Smooth muscle cell of the brain vasculature (primary cell): ENCODE data around the gene C17orf58.
"Not testable (repeated sequence)": the region's sequence is repeated elsewhere in the genome, so short reads cannot be mapped to it uniquely, and the experiment has no call there.

Experiments
- DNase-seq: peaks from one replicate; pipeline ENCODE4 v3.0.0-alpha.2; 2012; ENCODE audit warnings: low read depth, low spot score

The C17orf58 gene

DNA sequence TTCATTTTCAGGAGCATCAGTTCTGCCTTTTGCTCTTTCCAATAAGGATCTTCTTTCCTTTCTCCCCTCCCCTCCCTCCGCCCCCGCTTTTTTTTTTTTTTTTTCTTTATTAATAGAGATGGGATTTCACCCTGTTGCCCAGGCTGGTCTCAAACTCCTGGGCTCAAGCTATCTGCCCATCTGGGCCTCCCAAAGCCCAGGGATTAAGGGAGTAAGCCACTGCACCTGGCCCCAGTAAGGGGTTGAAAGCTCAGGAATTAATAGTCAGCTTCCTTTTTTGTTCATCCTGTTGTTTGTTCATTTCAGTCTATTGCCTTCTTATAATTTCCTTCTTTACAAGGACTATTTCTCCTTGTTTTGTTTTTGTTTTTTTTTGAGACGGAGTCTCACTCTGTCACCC is 7.9 kb upstream of the C17orf58 start:
- DNase-seq, result no peak

DNA sequence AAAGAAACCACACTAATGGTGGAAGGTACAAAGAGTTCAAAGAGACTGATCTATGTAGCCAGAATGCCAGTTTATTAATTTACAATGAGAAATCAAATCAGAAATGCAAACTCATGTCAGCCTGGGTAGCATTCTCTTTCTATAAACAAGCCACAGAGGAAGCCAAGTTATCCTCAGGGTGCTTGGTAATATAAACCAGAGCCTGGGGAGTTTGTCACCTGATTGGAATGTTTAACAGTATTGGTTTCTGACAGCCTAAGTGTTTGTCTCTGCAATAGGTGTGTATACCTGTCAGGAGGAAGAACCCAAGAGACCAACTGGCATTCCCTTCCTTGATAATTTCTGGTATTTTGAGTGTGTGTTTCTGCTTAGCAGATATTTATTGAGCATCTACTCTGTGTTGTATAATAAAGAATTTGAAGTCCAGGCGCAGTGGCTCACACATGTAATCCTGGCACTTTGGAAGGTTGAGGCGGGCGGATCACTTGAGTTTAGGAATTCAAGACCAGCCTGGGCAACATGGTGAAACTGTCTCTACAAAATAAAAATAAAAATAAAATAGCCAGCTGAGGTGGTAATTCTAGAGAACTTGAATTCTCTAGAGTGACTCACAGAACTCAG is 3.1 kb upstream of the C17orf58 start:
- no peak for DNase-seq

DNA sequence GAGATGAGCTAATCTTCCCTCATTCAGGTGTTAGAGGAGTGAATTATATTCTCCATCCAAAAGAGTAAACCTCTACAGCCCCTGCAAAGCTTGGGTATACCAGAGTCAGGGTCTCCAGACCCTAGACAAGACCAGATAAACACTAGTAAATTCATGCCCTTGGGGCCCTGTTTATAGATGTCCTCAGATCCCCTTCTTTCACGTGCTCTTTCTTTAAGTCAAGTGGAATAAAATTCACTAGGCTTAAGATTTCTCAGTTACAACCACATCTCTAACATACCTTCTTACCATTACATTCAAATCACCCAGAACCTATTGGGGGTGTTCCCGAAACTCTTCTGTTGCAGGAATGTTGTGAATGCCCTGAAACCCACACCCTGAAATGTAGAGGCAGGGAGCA is 2.2 kb upstream of the C17orf58 start:
- DNase-seq, result no peak

DNA sequence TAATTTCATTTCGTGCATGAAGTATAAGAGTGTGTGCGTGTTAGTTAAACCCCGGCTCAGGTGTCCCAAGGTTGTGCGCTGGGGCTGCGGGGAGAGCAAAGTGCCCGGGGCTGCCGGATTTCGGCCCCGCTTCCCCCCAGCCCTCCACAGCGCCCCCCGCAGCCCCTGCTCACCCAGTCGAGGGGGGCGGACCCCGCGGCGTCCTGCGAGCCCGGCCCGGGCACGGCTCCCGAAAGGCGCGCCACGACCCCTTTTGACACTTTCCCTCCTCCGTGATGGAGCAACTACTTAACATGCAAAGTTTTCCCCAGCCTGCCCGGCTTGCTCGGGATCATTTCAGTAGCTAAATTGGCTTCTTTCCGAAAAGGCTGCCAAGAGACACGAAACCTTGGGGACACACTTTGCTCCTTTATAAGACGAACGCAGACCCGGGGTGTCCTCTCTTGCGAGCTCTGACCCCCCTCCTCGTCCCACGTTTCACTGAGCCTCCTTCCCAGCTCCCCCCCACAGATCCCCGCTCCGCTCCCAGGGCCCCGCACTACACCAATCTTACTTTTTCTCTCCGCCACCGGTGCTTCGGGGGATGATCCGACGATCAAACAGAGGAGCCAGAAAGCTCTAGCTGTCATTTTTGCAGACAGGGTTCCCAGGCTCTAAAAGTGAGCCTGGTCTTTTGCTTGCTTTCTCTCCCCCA is 552 bp downstream of the C17orf58 start:
- no peak for DNase-seq

DNA sequence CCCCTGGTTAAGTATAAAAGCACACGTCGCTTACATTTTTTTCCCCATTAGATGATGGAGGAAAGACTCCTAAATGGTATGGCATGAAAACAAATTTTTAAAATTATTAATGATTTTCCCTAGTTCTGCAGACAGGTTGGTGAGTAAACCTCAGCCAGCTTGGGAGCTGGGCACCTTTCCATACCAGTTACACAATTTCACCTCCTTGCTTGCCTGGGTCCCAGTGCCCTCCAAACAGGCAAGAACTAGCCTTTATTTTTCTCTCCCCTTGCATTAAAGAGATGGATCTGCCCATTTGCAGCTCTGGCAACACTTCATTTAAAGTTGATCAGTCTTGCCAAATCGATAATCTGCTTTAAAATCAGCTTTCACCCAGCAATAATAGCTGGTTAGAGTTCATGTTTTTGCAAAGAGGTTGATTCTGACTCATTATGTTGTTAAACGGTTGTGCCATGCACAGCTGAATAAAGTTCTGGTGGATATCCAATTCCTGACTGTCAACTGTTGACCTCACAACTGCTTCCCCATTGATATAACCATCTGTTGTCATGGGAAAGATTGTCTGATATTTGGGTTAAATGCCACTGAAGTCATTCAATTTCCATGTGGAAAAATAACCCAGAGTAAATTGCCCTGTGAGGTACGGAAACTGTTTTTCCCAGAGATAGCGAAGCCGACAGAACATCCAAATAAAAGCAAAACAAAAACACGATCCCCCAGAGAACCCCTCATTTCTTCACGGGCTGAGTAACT is 1.3 kb downstream of the C17orf58 start:
- DNase-seq, result peak; percentile 61

DNA sequence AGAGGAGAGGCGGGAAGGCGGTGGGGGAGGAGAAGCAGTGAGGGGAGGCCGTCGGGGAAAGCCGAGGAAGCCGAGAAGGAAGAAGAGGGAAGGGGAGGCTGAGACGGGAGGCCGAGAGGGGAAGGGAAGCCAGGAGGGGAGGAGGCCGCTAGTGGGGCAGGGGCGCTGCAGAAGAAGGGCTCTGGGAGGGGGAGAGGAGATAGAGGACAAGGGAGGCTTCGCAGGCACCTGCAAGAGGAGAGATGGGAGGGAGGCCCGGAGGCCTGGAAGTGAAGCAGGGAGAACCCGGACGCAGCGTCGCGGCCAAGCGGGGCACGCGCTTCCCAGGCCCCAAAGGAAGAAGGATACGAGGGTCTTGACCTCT is 2.3 kb downstream of the C17orf58 start:
- no peak for DNase-seq

DNA sequence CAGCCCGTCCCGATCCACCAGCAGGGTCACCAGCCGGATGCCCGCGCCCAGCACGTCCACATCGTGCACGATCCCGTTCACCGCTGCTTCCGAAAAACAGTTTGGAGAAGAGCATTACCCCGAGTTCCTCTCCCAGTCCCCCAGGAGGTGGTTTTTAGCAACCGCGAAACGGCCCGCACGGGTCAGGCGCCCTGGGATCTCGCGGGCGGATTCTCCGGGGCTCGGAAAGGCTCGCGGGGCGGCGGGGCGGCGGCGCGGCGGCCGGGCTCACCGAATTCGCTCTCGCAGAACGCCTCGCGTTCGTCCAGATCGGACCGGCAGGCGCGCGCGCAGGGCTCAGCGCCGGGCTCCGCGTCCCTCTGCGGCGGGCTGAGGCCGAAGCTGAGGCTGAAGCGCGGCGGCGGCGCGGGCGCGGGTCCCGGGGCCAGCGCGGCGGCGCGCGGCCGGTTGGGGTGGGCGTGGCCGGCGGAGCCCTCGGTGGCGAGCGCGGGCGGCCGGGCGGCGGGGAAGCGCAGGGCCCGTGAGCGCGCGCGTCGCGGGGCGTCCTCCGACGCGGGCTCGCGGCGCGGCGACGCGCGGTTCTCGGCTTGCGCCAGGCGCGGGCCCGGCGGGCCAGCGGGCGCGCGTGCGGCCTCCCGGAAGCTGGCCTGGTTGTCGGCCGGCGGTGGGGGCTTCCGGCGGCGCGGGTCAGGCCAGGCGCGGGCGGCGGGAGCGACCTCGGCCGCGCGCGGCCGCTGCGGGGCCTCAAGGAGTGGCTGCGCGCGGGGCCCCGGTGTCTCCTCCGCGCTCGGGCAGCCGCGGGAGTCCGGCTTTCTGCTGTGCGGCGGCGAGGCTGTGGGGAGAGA is 2.9 kb downstream of the C17orf58 start:
- peak; percentile 47 for DNase-seq

DNA sequence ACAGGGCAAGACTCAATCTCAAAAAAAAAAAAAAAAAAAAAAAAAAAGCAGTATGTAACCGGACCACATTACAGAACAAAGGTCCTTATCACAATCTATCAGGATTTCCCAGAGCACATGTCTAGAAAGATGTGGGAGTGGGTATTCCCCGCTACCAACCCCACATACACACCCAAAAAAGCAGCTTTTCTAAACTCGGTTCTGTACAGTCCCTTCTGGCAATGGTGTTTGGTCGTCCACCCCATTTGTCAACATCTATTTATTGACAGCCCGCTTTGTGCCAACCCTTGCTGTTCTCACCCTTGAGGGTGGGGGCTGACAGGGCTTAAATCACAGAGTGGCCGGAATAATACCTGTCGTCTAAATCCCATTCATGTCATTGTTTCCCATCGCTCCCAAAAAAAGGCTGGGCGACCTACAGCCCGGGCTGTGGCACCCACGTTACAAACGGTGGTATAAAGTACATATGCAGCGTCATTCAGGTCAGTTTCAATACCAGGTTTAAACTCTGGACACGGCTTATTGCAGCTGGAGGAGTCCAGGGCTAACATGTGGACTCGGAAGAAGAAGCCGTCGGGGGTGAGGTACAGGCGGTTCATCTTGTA is 3.6 kb downstream of the C17orf58 start:
- no peak for DNase-seq

DNA sequence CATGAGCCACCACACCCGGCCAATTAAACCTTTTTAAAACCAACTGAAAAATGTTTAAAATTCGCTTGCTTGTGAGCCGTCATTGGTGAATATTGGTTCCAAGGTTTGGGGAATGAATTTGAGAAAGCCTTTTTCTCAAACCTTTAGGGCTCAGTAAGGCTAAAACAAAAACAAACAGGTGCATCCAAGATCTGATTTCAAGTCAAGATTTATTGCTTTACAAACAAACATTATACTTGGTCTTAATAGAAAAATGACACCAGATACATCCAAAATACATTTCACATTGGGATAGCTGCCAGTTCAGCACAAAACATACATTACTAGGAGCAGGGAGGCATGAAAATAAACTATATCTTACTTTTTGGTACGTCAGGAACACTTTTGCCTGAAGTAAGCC is 5.4 kb downstream of the C17orf58 start:
- DNase-seq, result no peak

DNA sequence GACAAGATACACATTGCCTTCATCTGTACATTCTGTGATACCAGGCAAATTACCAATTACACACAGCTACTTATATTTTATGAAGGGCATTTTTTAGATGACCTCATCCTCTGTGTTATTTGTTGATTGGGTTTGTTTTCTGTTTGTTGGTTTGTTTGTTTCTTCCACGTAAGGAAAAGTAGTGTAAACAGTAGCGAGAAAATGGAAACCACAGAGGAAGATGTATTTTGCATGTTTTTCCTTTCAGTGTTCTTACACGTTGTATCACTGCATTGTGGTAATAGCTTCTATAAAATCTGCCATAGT is 12.9 kb downstream of the C17orf58 start:
- DNase-seq, result no peak

DNA sequence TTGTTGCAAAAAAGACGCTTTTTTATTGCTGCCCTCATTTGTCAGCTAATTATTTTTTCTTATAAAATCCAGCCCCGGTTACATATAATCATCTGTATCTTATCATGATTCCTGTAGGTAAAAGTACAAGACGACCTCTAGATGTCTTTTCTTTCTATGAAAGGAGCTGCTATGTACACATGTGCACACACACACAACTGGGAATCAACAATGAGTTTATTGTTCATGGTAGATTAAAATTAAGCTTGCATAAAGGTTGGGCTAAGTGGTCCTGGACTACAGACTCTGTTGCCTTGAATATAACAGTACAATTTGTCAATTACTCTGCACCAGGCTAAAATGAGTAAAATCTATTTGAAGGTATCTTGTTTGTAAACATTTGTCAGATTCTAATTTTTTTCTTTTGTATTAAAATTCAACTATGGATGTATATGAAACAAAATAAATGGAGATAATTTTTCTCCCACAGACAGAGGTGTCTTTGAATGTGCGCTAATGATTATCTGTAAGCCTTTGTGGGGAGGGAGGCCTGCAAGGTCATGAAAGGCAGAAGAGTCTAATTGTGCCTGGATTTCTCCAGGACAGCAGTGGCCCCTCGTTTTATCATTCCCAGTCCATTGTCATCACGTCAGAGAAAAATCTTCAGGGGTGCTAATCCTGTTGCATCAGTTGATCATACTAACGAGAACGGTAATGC is 13.4 kb downstream of the C17orf58 start:
- no peak for DNase-seq

DNA sequence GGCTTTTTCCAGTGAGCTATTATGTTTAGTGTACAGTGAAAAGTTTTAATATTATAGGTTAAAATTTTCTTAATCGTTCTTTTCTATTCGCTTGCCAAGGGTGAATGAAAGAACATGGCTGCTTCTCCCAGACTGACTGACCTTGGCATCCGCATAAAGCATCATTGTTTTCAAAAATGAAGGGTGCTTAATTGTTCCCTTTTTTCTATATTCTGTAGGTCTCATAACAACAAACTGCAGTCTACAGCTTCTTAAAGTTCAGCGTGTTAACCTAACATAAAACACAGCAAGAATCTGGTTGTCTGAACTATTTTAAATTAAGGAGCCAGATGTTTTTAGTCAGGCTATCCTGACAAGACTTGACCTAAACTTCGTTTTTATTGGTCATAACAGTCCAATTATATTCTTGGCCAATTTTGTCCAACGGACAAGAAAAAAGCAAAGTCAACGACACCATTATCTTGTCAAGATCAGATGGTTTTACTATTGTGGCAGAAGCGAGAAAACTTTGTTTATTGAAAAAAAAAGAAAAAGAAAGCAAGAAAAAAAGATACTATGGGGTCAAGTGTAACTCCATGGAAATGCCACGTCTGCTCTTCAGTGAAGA is 14.1 kb downstream of the C17orf58 start:
- no peak for DNase-seq

DNA sequence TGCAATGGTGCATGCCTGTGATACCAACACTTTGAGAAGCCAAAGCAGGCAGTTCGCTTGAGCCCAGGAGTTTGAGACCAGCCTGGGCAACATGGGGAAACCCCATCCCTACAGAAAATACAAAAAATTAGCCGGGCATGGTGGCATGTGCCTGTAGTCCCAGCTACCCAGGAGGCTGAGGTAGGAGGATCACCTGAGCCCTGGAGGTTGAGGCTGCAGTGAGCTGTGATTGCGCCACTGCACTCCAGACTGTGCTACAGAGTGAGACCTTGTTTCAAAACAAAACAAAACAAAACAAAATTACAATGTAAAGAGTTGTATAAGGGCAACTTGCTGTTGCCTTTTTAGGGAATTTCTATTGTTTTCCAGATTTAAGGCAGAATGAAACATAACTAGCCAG is 15.4 kb downstream of the C17orf58 start:
- DNase-seq, result not testable (repeated sequence)

DNA sequence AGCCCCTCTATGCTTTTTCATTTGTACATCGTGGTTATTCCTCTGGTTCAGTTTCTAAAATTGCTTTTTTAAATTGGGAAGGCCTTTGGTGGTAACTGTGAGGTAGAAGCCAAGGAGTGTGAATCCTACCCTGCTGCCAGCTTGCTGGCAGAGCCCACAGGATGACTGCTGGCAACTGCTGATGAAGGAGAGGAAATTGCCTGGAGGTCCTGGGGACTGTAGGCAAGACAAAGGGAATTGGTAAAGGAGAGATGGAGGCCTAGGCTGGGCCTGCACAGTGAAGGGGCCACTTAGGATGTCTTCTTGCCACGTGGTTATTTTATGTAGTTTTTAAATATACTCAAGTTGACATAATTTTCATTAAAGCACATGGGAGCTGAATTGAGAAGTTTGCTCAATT is 15.8 kb downstream of the C17orf58 start:
- DNase-seq, result no peak

DNA sequence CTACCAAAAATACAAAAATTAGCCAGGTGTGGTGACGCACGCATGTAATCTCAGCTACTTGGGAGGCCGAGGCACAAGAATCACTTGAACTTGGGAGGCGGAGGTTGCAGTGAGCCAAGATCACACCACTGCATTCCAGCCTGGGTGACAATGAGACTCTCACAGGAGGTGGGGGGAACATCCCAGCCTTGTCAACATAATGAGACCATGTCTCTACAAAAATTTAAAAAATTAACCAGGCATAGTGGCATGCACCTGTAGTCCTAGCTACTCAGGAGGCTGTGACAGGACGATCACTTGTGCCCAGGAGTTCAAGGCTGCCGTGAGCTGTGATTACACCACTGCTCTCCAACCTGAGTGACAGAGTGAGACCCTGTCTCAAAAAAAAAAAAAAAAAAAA is 20.0 kb downstream of the C17orf58 start:
- not testable (repeated sequence) for DNase-seq

DNA sequence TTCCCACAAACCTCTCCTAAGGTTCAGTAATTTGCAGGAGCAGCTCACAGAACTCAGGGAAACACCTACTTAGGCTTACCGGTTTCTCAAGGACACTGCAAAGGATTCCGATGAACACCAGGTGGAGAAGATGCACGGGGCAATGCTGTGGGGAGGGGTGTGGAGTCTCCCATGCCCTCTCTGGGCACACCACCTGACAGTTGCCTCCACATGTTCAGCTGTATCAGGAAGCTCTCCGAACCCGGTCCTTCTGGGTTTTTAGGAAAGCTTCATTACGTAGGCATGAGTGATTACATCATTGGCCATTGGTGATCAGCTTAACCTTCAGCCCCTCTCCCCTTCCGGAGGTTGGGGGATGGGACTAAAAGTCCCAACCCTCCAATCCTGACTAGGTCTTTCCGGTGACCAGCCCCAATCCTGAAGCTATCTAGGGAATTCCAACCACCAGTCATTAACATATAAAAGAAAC is 21.6 kb downstream of the C17orf58 start:
- DNase-seq, result no peak

DNA sequence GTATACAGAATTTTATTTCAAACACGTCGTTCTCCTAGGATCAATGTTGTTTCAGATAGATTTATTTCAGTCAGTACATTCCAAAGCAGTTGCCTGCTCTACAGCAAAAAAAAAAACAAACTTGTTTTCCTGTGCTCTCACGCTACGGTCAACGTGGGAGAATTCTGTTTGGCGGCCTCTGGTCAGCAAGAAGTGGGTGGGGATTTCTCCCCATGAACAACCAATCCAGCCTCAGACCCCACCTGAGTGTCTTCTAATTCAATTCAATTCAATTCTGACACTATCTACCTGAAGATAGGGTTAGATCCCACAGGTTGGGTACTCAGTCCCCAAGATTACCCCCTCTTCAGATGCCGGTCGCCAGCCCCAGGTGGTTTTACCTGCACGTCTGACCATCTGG is 22.1 kb downstream of the C17orf58 start:
- no peak for DNase-seq

DNA sequence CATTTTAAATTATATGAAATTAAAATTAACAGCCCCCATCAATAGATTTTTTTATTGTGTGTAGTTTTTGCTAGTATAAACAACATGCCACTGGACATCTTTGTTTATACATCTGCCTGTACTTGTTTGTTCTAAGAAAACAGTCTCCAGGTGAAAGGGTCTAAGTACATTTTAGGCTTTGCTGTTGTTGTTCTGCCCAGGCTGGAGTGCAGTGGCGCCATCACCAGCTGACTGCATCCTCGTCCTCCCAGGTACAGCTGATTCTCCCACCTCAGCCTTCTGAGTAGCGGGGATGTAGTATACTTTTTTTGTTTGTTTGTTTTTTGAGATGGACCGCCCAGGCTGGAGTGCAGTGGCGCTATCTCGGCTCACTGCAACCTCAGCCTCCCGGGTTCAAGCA is 25.5 kb downstream of the C17orf58 start:
- no peak for DNase-seq

DNA sequence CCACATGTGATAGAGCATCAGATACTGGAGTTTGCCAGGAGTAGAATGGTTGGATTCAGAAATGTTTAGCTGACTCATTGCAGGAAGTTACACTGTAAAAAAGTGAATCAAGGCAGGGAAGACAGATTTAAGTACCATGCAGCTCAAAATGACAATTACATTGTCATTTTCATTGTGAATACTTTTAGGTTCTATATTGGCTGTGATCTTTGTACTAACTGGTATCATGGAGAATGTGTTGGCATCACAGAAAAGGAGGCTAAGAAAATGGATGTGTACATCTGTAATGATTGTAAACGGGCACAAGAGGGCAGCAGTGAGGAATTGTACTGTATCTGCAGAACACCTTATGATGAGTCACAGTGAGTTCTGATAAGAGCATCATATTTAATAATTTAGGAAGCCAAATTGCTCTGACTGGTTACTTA is 33.1 kb downstream of the C17orf58 start:
- peak; percentile 18 for DNase-seq

DNA sequence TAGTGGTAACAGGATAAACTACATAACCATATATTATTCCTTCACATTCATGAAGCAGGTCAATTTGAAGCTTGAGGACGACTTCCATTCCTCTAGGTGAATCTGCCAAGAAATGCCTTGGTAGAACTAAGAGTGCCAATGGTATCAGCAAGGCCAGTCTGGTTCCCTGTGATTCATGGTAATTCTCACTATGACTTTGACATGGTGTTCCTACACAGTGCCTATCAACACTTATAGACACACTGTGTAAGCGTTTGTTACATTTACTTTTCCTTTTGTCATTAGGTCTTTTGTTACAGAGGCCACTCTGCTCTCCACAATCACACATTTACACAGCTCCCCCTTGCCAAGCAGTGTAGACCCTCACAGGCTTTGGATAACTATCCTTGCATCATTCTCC is 34.1 kb downstream of the C17orf58 start:
- DNase-seq, result not testable (repeated sequence)

DNA sequence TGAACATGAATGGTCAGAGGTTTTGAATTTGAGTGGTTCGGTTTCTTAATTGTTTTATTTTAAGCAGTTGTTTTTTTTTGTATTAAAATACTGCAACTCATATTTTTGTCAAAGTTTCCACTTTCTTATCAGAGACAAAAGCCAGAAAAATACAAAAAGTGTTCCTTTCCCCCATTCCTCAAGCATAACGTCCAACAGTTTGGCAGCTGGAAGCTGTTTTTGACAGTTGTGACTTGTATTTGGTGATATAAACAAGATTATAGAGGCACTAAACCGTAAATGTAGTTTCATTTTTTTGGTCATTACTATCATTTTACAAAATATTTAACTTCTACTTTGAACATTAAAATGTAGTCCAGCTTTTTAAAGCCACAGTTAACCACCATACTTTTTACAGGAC is 36.0 kb downstream of the C17orf58 start:
- not testable (repeated sequence) for DNase-seq
